ENCODE data around the gene CPSF4L.
"Not testable (repeated sequence)": the region's sequence is repeated elsewhere in the genome, so short reads cannot be mapped to it uniquely, and the experiment has no call there.

CPSF4L gene

GRCh38 chr17:73261617-73261951 lies at the start of gene CPSF4L:
CPSF4L (minus strand) TSS chr17:73261880; CDS start chr17:73261818, 62 bp downstream.
- DNase-seq (ENCODE audit: low read depth in 2 of 2) = no peak

GRCh38 chr17:73311428-73311780 lies 49.7 kb upstream of the CPSF4L start:
- peak; percentile 1 to 9 for DNase-seq (ENCODE audit: low read depth in 2 of 2)

- no peak for DNase-seq (ENCODE audit: low read depth in 2 of 2)
These were observed 48.3 kb upstream of the CPSF4L start for GRCh38 chr17:73309727-73310596.

GRCh38 chr17:73308959-73309358 lies 47.3 kb upstream of the CPSF4L start:
- not testable (repeated sequence) for DNase-seq (ENCODE audit: low read depth in 2 of 2)

- no peak for DNase-seq (ENCODE audit: low read depth in 2 of 2)
These were observed 46.5 kb upstream of the CPSF4L start for GRCh38 chr17:73308017-73308823.

- DNase-seq (ENCODE audit: low read depth in 2 of 2) = no peak
These were observed 45.5 kb upstream of the CPSF4L start for GRCh38 chr17:73307130-73307529.

GRCh38 chr17:73305845-73306836 lies 44.5 kb upstream of the CPSF4L start:
- DNase-seq (ENCODE audit: low read depth in 2 of 2) = no peak

GRCh38 chr17:73304971-73305812 lies 43.5 kb upstream of the CPSF4L start:
- DNase-seq (ENCODE audit: low read depth in 2 of 2) = no peak

GRCh38 chr17:73304438-73304837 lies 42.8 kb upstream of the CPSF4L start:
- no peak for DNase-seq (ENCODE audit: low read depth in 2 of 2)

- DNase-seq (ENCODE audit: low read depth in 2 of 2) = no peak
These were observed 40.5 kb upstream of the CPSF4L start for GRCh38 chr17:73302189-73302588.

GRCh38 chr17:73301369-73301768 lies 39.7 kb upstream of the CPSF4L start:
- DNase-seq (ENCODE audit: low read depth in 2 of 2) = no peak

GRCh38 chr17:73300392-73300791 lies 38.7 kb upstream of the CPSF4L start:
- no peak for DNase-seq (ENCODE audit: low read depth in 2 of 2)

- DNase-seq (ENCODE audit: low read depth in 2 of 2) = no peak
These were observed 36.5 kb upstream of the CPSF4L start for GRCh38 chr17:73297934-73298861.

GRCh38 chr17:73293480-73293911 lies 31.8 kb upstream of the CPSF4L start:
- no peak for DNase-seq (ENCODE audit: low read depth in 2 of 2)

- no peak for DNase-seq (ENCODE audit: low read depth in 2 of 2)
These were observed 31.4 kb upstream of the CPSF4L start for GRCh38 chr17:73293031-73293430.

- DNase-seq (ENCODE audit: low read depth in 2 of 2) = no peak
These were observed 30.4 kb upstream of the CPSF4L start for GRCh38 chr17:73292031-73292531.

- no peak for DNase-seq (ENCODE audit: low read depth in 2 of 2)
These were observed 29.7 kb upstream of the CPSF4L start for GRCh38 chr17:73291260-73291801.

GRCh38 chr17:73290399-73291259 lies 28.9 kb upstream of the CPSF4L start:
- no peak for DNase-seq (ENCODE audit: low read depth in 2 of 2)
